HG03469 (cell line): ENCODE data around the gene ANGPTL7.
"Not testable (repeated sequence)": the region's sequence is repeated elsewhere in the genome, so short reads cannot be mapped to it uniquely, and the experiment has no call there.

Experiments
- ATAC-seq: cut with Tn5 transposase; IDR thresholded peaks from one replicate; pipeline ENCODE4 v1.9.1; 2021; ENCODE audit warnings: mild to moderate bottlenecking, moderate library complexity, moderate number of reproducible peaks; ENCODE audit not compliant: unreplicated experiment

The ANGPTL7 gene

DNA sequence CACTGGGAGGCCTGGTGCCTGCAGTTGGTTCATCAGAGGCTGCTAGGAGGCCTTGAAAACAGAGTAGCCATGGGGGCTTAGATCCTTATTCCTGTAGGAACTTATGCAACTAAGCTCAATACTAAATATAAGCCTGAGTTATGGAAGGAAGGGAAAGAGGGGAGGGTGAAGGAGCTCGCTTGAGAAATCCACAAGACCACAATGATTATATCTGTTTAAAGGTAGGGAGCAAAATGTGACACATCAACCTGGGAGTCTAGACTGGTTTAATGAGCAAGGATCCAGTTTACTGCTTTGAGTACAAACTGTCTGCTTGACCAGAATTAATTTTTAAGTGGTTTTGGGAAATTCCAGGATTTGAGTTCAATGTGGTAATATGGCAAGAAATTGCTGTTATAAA, 20.4 kb upstream of the ANGPTL7 start:
- no peak for ATAC-seq

GRCh38 chr1:11169202-11169601, 20.0 kb upstream of the ANGPTL7 start:
- ATAC-seq: no peak

GRCh38 chr1:11170102-11170501, 19.1 kb upstream of the ANGPTL7 start:
- ATAC-seq: no peak

DNA sequence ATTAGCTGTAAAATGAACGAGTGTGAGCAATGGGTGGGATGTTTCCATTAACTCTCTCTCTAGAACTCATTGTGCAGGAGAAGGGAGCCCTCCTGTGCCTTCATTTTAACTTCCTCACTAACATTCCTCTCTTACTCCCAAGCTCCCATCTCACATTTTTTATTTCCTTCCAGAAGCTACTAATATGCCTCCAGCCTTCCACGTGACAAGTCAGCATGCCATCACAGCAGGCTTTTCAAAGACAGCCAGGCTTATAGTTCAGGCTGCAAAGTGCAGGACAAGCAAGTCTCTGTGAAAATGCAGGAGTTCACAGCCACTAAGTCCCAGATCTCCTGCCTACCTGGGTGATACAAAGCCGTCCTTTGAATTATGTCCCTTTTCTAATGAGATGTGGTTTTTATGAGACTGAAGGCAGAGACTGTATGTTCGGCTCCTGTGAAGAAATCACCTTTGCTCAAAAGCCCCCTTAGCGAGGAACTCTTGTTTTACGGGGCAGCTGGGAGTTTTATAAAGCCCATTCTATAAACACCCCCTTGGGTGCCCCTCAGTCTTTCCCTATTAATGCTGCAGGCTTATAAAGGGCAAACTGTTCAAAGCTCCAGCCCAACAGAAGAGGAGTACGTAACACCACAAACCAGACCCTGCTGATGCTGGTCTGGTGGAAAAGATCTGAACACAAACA, 14.8 kb upstream of the ANGPTL7 start:
- ATAC-seq: no peak

DNA sequence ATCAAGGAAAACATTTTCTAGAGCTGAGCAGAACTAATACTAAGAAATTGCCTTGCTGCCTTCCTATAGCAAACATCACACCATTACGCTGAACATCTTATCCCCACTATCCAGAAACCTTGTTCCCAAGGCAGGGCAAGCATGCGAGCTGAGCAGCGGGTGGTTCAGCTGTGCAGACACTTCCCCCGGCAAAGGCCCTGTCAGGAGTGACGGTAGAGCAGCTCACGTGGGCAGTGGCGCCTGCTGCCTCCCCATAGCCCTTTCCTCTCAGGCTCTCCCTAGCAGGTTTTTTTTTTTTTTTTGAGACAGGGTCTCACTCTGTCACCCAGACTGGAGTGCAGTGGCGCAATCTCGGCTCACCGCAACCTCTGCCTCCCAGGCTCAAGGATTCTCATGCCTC, 13.7 kb upstream of the ANGPTL7 start:
- ATAC-seq: no peak

- no peak for ATAC-seq
Measured at GRCh38 chr1:11176081-11176706, 13.0 kb upstream of the ANGPTL7 start.

DNA sequence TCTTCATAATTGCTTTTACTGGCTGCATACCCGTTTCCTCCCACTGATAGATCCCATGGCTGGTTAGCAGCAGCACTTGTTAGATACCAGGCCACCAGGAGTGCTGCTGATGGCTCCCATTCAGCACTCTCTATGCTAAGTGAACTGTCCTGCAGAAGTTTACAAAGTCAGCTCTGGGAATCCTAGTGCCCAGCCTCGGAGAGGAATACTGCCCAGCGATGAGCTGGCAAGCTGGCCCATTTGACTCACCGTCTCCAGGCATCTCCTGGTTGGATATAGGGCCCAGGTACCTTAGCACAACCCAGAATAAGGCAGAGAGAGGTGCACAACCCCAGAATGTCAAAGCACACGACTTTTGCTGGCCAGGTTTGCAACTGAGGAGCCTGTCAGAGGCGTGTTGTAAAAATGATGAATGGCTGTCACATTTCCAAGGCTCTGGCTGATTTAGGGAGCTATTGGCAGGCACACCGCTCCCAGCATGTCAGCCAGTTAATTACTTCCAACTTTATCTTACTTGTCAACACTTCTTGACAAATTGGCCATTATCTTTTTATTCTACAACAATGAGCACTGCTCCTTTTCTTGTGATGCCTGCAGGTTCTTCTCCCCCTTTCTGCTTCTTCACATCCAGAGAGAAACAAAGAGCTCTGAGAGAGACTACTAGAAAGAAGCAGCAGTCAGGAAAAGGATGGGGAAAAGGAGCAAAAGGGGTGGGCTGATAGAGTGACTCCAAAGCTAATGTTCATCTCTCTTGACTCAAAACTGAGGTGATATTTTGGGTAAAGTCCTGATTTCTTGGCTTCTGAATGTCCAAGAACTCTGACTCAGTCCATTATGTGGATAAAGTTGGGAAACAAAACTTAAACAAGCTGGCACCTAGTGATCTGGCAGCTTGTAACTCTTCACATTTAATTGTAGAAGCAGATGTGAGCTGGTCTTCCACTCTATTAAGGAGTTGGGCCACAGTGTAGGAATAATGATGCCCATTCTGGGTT, 10.8 kb upstream of the ANGPTL7 start:
- no peak for ATAC-seq

- ATAC-seq: no peak
Measured at GRCh38 chr1:11179125-11179524, 10.0 kb upstream of the ANGPTL7 start.

DNA sequence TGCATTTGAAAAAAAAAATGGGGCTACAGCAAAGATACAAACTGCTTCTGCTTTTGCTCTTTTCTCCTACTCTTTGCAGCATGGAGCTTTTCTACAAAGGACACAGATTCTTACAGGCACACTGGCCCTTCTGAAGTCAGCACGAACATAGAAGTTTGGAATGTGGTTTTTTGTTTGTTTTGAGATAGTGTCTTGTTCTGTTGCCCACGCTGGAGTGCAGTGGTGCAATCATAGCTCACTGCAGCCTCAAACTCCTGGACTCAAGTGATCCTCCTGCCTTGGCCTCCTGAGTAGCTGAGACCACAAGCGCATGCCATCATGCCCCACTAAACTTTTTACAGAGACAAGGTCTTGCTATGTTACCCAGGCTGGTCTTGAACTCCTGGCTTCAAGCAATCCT, 9.4 kb upstream of the ANGPTL7 start:
- ATAC-seq: not testable (repeated sequence)

GRCh38 chr1:11180342-11180744, 8.8 kb upstream of the ANGPTL7 start:
- ATAC-seq: no peak

DNA sequence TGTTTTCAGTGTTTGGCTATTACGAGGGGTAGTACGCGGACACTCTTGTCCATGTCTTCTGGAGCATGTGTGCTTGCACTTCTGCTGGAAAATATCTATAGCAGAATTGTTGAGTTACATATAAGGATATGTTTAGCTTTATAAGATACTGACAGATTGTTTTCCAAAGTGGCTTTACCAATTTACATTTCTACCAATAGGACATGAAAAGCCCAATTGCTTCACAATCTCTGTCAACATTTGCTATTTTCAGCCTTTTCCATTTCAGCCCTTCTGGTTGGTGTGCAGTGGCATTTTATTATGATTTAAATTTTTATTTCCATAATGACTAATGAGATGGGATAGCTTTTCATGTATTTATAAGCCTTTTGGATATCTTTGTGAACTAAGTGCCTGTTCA, 6.3 kb upstream of the ANGPTL7 start:
- no peak for ATAC-seq

- no peak for ATAC-seq
Measured at GRCh38 chr1:11184973-11185372, 4.2 kb upstream of the ANGPTL7 start.

DNA sequence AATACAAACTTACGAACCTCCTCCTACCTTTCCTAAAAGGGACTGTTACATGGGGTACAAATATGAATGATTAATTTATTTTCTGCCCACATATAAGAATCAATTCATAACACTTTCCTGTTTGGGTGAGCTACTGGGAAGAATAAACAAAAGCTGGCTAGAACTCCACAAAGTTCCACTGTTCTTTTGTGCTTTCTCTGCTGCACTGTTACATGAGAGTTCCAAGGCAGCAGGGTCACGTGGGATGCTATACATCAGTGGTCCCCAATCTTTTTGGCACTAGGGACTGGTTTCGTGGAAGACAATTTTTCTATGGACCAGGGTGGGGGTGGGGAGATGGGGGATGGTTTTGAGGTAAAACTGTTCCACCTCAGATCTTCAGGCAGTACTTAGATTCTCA, 2.2 kb upstream of the ANGPTL7 start:
- no peak for ATAC-seq

DNA sequence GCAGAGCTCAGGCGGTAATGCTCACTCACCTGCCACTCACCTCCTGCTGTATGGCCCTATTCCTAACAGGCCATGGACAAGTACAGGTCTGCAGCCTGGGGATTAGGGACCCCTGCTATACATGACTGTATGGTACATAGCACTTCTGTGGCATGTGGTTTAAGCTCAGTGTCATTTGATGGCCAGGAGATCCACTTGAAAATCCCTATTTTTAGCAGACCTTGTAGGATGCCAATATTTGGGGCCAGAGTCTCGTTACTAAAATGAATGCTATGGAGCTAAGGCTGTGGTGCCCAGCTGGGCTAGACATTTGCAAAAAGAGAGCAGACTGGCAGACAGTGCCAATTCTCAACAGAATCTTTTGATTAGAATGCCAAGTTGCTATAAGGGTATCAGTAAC, 1.7 kb upstream of the ANGPTL7 start:
- ATAC-seq: no peak

- ATAC-seq: no peak
Measured at GRCh38 chr1:11187931-11188330, 1.2 kb upstream of the ANGPTL7 start.

GRCh38 chr1:11188381-11188780, 774 bp upstream of the ANGPTL7 start:
- ATAC-seq: no peak

DNA sequence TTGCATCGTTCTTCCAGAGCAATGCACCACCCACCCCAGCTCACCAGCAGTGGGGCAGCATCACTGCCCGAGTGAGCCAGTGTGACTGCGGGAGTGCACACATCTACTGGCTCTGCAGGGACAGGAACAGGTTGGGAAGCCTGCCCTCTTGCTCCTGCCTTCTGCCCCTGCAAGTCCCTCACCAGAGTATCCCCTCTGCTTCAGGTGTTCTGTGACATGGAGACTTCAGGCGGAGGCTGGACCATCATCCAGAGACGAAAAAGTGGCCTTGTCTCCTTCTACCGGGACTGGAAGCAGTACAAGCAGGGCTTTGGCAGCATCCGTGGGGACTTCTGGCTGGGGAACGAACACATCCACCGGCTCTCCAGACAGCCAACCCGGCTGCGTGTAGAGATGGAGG, 4.2 kb downstream of the ANGPTL7 start:
- no peak for ATAC-seq

GRCh38 chr1:11194407-11195176, 5.4 kb downstream of the ANGPTL7 start:
- ATAC-seq: no peak

- no peak for ATAC-seq
Measured at GRCh38 chr1:11196945-11197344, 7.8 kb downstream of the ANGPTL7 start.

DNA sequence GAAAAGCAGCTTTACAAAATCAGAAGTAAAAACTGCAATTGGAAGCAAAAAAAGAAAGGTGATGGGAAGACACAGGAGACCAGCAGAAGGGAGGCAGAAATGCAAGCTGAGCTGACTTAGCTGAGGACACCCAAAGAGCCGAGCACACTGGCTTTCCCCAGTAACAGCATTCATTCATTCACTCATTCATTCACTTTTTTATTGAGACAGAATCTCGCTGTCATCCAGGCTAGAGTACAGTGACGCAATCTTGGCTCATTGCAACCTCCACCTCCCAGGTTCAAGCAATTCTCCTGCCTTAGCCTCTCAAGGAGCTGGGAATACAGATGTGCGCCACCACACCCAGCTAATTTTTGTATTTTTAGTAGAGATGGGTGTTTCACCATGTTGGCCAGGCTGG, 8.2 kb downstream of the ANGPTL7 start:
- no peak for ATAC-seq

GRCh38 chr1:11198257-11198656, 9.1 kb downstream of the ANGPTL7 start:
- ATAC-seq: no peak
